OCI-LY7 (cell line): ENCODE data around the gene REV3L. TPM values are rescaled to one million over a fixed set of nuclear protein-coding genes. Genes with fewer than 3 reads are reported as not detected.

Experiments used
- BruUV-seq: library from RNA; stranded (reverse); fragments of 400-500 nt; replicated peaks from 2 replicates; lab custom pipeline; 2021; lab: Mats Ljungman, UMichigan
- CTCF ChIA-PET: fragments of 300-600 bp; sonication (Branson Sonifier 250); formaldehyde crosslinking; loops from one replicate; lab custom pipeline; 2022; ENCODE audit warnings: antibody characterized with exemption; ENCODE audit not compliant: unreplicated experiment; lab: Charles Lee
- POLR2A ChIA-PET: fragments of 300-600 bp; sonication (Branson Sonifier 250); formaldehyde crosslinking; loops from one replicate; lab custom pipeline; 2022; ENCODE audit warnings: antibody characterized with exemption; lab: Charles Lee
- DNase-seq: peaks from one replicate; pipeline ENCODE4 v3.0.0-alpha.2; 2015; ENCODE audit warnings: low spot score
- H2AFZ ChIP-seq: fragments of 200-600 bp; sonication (generic), shearing (Covaris generic); 2 replicates; pipeline ENCODE4 v1.6.1; 2014; ENCODE audit warnings: mild to moderate bottlenecking, antibody characterized with exemption, low read length, moderate library complexity
- H3K27ac ChIP-seq: fragments of 200-600 bp; sonication (generic); 2 replicates; pipeline ENCODE4 v1.5.1; 2014; ENCODE audit warnings: mixed run types, low read depth, mild to moderate bottlenecking, moderate library complexity, low read length, inconsistent platforms; ENCODE audit not compliant: poor library complexity, severe bottlenecking
- H3K36me3 ChIP-seq: fragments of 200-600 bp; sonication (generic); 2 replicates; pipeline ENCODE4 v1.6.1; 2014; ENCODE audit warnings: mild to moderate bottlenecking, antibody characterized with exemption, low read length, moderate library complexity, mixed read lengths; ENCODE audit not compliant: insufficient read depth
- H3K4me1 ChIP-seq: fragments of 200-600 bp; sonication (generic); 2 replicates; pipeline ENCODE4 v1.5.1; 2014; ENCODE audit warnings: mild to moderate bottlenecking, low read length; ENCODE audit not compliant: insufficient read depth, poor library complexity, severe bottlenecking
- H3K4me2 ChIP-seq: fragments of 200-600 bp; sonication (generic); 2 replicates; pipeline ENCODE4 v1.6.1; 2014; ENCODE audit warnings: mild to moderate bottlenecking, low read length
- H3K4me3 ChIP-seq: fragments of 200-600 bp; sonication (generic); 2 replicates; pipeline ENCODE4 v1.5.1; 2014; ENCODE audit warnings: mild to moderate bottlenecking, low read depth, low read length; ENCODE audit not compliant: poor library complexity, severe bottlenecking
- H3K79me2 ChIP-seq: fragments of 200-600 bp; sonication (generic); 2 replicates; pipeline ENCODE4 v1.6.1; 2016; ENCODE audit warnings: low read depth, mild to moderate bottlenecking, low read length, moderate library complexity, mixed read lengths; ENCODE audit not compliant: insufficient read depth
- H3K9me2 ChIP-seq: fragments of 200-600 bp; sonication (generic); 2 replicates; pipeline ENCODE4 v1.6.1; 2016; ENCODE audit warnings: mild to moderate bottlenecking, low read length, mixed read lengths; ENCODE audit not compliant: insufficient read depth
- H3K9me3 ChIP-seq: fragments of 200-600 bp; sonication (generic); 2 replicates; pipeline ENCODE4 v1.6.1; 2014; ENCODE audit warnings: mild to moderate bottlenecking, mixed run types, low read length, mixed read lengths
- H4K20me1 ChIP-seq: fragments of 200-600 bp; sonication (generic); 2 replicates; pipeline ENCODE4 v1.6.1; 2014; ENCODE audit warnings: mild to moderate bottlenecking, antibody characterized with exemption, low read length, moderate library complexity, mixed read lengths; ENCODE audit not compliant: insufficient read depth
- EZH2phosphoT487 ChIP-seq: fragments of 200-600 bp; sonication (generic); IDR thresholded peaks from 2 replicates; pipeline ENCODE4 v1.6.1; 2018; ENCODE audit warnings: low read depth, borderline replicate concordance, mild to moderate bottlenecking, mixed run types, antibody characterized with exemption, low read length, moderate library complexity, mixed read lengths
- intact Hi-C: fragments of 100-400 bp; cut with micrococcal nuclease; formaldehyde crosslinking; loops from one replicate; pipeline ENCODE4 v1.10.0; 2022; ENCODE audit not compliant: unreplicated experiment
- total RNA-seq, 2 experiments: library from RNA; depleted of rRNA in 1 of 2; stranded (reverse); fragments of >200 nt in 1 of 2; shearing (Covaris generic) in 1 of 2; gene quantifications; 2 replicates each; pipeline ENCODE4 v1.2.3, GENCODE V29; 2014 to 2022
- TF ChIP-seq, protein P1 (sequence below): fragments of 200-600 bp; sonication (generic); conservative IDR thresholded peaks from 2 replicates; pipeline ENCODE4 v1.5.1; 2014; ENCODE audit warnings: mild to moderate bottlenecking, antibody characterized with exemption, low read length, moderate library complexity, mixed read lengths

Gene REV3L
- total RNA-seq, 2 experiments from 2014 or later = 24.8 to 33.4 TPM

DNA sequence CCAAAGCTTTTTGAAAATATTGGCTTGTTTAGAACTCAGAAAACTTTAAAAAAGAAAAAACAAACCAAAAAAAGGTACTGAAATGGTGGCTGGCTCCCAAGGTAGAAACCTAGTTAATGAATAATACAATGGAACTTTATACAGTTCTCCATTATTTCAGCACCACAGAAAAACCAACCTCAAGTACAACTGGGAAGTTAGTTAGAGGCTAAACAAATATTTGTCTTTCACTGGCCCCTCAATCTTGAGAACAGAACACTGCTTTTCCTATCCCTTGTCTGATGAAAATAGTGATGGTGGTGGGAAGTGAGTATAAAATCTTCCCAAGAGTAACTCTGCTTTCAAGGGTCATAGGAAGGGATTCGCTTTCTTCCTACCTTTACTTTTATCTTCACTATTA lies 126.5 kb downstream of the REV3L start:
- no peak for TF ChIP-seq EZH2phosphoT487
- TF ChIP-seq, protein P1, sequence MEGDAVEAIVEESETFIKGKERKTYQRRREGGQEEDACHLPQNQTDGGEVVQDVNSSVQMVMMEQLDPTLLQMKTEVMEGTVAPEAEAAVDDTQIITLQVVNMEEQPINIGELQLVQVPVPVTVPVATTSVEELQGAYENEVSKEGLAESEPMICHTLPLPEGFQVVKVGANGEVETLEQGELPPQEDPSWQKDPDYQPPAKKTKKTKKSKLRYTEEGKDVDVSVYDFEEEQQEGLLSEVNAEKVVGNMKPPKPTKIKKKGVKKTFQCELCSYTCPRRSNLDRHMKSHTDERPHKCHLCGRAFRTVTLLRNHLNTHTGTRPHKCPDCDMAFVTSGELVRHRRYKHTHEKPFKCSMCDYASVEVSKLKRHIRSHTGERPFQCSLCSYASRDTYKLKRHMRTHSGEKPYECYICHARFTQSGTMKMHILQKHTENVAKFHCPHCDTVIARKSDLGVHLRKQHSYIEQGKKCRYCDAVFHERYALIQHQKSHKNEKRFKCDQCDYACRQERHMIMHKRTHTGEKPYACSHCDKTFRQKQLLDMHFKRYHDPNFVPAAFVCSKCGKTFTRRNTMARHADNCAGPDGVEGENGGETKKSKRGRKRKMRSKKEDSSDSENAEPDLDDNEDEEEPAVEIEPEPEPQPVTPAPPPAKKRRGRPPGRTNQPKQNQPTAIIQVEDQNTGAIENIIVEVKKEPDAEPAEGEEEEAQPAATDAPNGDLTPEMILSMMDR = no peak
- no peaks in the 10 kb centered on the region for H3K9me3 ChIP-seq
- no TSS peak for BruUV-seq
- no peak for DNase-seq
- no peaks in the 10 kb centered on the region for H3K9me2 ChIP-seq
- POLR2A ChIA-PET = interaction anchor here (1.8 kb wide), 1 partner anchor 122 kb away, joined by 3 read pairs; no protein-coding TSS in a partner anchor
- CTCF ChIA-PET = no interaction called here
- no peak overlapping the region for H3K27ac ChIP-seq
- H4K20me1 ChIP-seq = no peaks in the 10 kb centered on the region
- intact Hi-C loops = no loop called here
- H3K4me1 ChIP-seq = no peaks in the 10 kb centered on the region
- peaks cover 70% of the 10 kb centered on the region for H3K36me3 ChIP-seq
- no peaks in the 10 kb centered on the region for H3K79me2 ChIP-seq
- no peak overlapping the region for H2AFZ ChIP-seq
- H3K4me2 ChIP-seq = no peak overlapping the region
- H3K4me3 ChIP-seq = no peak overlapping the region

DNA sequence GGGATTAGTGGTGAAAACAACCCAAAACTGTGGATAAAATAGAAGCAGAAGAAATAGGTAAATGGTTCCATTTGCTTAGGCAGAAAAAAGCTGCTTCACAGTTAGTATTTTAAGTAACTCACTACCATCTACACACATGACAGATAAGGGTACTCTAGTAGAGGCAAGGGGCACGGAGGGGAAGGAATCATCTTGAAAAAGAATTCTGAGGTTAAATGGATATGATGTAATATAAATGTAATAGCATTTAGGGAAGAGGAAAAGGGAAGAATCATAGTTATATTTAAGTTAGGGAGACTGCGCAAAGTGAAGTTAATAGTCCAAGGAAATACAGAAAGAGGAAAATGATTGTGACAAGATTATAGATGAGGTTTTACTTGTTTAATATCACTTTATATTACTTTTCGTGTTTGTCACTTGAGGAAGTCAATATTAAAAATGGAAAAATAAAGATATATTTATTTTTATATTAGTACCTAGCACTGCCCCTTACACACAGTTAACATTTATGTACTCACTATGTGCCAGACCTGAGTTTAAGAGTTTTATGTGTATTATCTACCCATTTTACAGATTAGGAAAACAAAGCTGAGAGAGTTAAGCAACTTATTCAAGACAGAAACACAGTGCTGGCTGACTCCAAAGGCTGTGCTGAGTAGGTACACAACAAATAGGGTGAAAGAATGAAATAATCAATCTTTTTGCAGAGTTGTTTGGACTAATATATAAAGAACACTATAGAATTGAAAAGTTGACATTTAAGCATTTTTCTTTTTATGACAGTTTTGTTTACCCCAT lies 128.1 kb downstream of the REV3L start:
- ChIA-PET POLR2A (interaction anchor here (1.8 kb wide), 1 partner anchor 123 kb away, joined by 3 read pairs; no protein-coding TSS in a partner anchor), CTCF (no interaction called here)
- intact Hi-C loops = no loop called here
- Histone ChIP-seq H3K27ac (no peak overlapping the region), H4K20me1 (no peaks in the 10 kb centered on the region), H3K9me2 (no peaks in the 10 kb centered on the region), H2AFZ (no peak overlapping the region), H3K4me2 (no peak overlapping the region), H3K4me3 (no peak overlapping the region), H3K9me3 (no peaks in the 10 kb centered on the region), H3K4me1 (no peaks in the 10 kb centered on the region), H3K36me3 (peaks cover 83% of the 10 kb centered on the region), H3K79me2 (no peaks in the 10 kb centered on the region)
- BruUV-seq = no TSS peak
- DNase-seq = no peak
- TF ChIP-seq, protein P1 = no peak
- TF ChIP-seq EZH2phosphoT487 = no peak

DNA sequence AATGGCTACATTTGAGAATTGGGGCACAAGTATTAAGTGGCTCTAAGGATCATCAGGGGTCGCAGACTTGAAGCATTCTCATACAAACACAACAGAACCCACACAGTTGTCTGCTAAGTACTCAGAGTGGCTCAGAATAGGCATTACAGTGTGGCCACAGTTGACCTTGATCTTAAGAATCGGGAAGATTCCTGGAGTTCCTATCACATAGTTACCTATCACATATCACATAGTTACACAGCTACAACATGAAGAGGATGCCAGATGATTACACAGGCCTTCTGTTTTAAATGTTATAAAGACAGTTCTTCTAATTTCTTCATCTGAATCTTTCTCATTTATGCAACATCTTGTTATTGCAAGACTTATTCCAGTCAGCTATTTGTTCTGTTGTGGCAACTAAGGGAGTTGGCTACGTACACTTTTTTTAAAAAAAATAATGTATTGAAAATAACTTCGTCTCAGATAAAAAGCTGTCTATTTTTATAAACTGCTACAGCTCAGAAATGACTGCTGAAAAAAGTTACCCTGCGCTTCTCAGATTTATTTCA lies 129.0 kb downstream of the REV3L start:
- no peak overlapping the region for H2AFZ ChIP-seq
- no peaks in the 10 kb centered on the region for H4K20me1 ChIP-seq
- no peaks in the 10 kb centered on the region for H3K4me1 ChIP-seq
- intact Hi-C loops = no loop called here
- ChIA-PET POLR2A (interaction anchor here (1.0 kb wide), 1 partner anchor 19 kb away, joined by 3 read pairs; no protein-coding TSS in a partner anchor), CTCF (no interaction called here)
- no peak overlapping the region for H3K4me3 ChIP-seq
- no peak overlapping the region for H3K4me2 ChIP-seq
- H3K27ac ChIP-seq = no peak overlapping the region
- TF ChIP-seq, protein P1 = no peak
- TF ChIP-seq EZH2phosphoT487 = no peak
- no peaks in the 10 kb centered on the region for H3K9me2 ChIP-seq
- BruUV-seq = no TSS peak
- H3K36me3 ChIP-seq = peaks cover 89% of the 10 kb centered on the region
- H3K9me3 ChIP-seq = no peaks in the 10 kb centered on the region
- DNase-seq = no peak
- no peaks in the 10 kb centered on the region for H3K79me2 ChIP-seq
